HCT116 (cell line): ENCODE data around the gene CHRD. TPM values are rescaled to one million over a fixed set of nuclear protein-coding genes. Genes with fewer than 3 reads are reported as not detected.
A peak's percentile ranks its signal among the peaks of the same experiment; 100 is the strongest.

Experiments used
- ATAC-seq: fragments of 200-7000 bp; cut with Tn5 transposase; 2 replicates; pipeline ENCODE4 v1.9.1; 2020; ENCODE audit warnings: mild to moderate bottlenecking, moderate library complexity
- BruUV-seq: library from RNA; stranded (reverse); fragments of 400-500 nt; replicated peaks from 2 replicates; lab custom pipeline; 2021; lab: Mats Ljungman, UMichigan
- CTCF ChIA-PET: fragments of 300-600 bp; sonication (Branson Sonifier 250); formaldehyde crosslinking; loops from one replicate; lab custom pipeline; 2021; ENCODE audit warnings: antibody characterized with exemption; lab: Charles Lee
- POLR2A ChIA-PET: fragments of 300-600, 350-600 bp; sonication (Branson Sonifier 250); formaldehyde crosslinking; loops from one replicate; lab custom pipeline; 2021; ENCODE audit warnings: antibody characterized with exemption; lab: Charles Lee
- RAD21 ChIA-PET, 2 experiments: fragments of 300-600 bp; sonication (Branson Sonifier 250); formaldehyde crosslinking; loops; one replicate each; lab custom pipeline; 2023; ENCODE audit warnings: low total read pairs in 2 of 2; ENCODE audit not compliant: uncharacterized antibody in 2 of 2, unreplicated experiment in 2 of 2, low non-redundant PET in 1 of 2; lab: Charles Lee
- DNase-seq: peaks from one replicate; pipeline ENCODE4 v3.0.0-alpha.2; 2010; ENCODE audit warnings: low read depth, low spot score
- H2AFZ ChIP-seq: fragments of 200-600 bp; shearing (Covaris generic), sonication (generic); 2 replicates; pipeline ENCODE4 v1.6.1; 2017; ENCODE audit warnings: low read depth, mixed run types, mixed read lengths, antibody characterized with exemption, low read length; ENCODE audit not compliant: poor library complexity, severe bottlenecking
- H3K27ac ChIP-seq: 2 replicates; pipeline ENCODE4 v1.5.1; 2012; ENCODE audit warnings: low read depth, low read length
- H3K27me3 ChIP-seq: fragments of 200-600 bp; sonication (generic); 2 replicates; pipeline ENCODE4 v1.6.1; 2016; ENCODE audit warnings: mixed run types, low read length, mixed read lengths; ENCODE audit not compliant: insufficient read depth
- H3K36me3 ChIP-seq, 2 experiments: fragments of 200-500 bp in 1 of 2; fragments of 200-600 bp in 1 of 2; sonication (Bioruptor generic) in 1 of 2; sonication (generic) in 1 of 2; 2 replicates each; pipeline versions ENCODE4 v1.5.1 to v1.6.1; 2014 to 2016; ENCODE audit warnings: low read length in 2 of 2, inconsistent platforms in 1 of 2, mixed read lengths in 1 of 2, mixed run types in 1 of 2; ENCODE audit not compliant: insufficient read depth in 2 of 2, control insufficient read depth in 1 of 2
- H3K4me1 ChIP-seq, 2 experiments: fragments of 200-600 bp in 1 of 2; sonication (generic) in 1 of 2; 2 replicates each; pipeline versions ENCODE4 v1.5.1 to v1.6.1; 2012 to 2017; ENCODE audit warnings: low read length in 2 of 2, inconsistent platforms in 1 of 2, mild to moderate bottlenecking in 1 of 2, mixed read lengths in 1 of 2, mixed run types in 1 of 2, moderate library complexity in 1 of 2; ENCODE audit not compliant: insufficient read depth in 2 of 2, control insufficient read depth in 1 of 2
- H3K4me2 ChIP-seq: fragments of 200-600 bp; sonication (generic); 2 replicates; pipeline ENCODE4 v1.6.1; 2017; ENCODE audit warnings: mixed run types, low read length, mixed read lengths
- H3K4me3 ChIP-seq, 2 experiments: fragments of 200-600 bp in 1 of 2; sonication (generic) in 1 of 2; replicated peaks in 1 of 2; 2 replicates each; pipeline ENCODE4 v1.5.1; 2011 to 2016; ENCODE audit warnings: low read length in 2 of 2, control low read depth in 1 of 2, low read depth in 1 of 2, mild to moderate bottlenecking in 1 of 2, mixed read lengths in 1 of 2, mixed run types in 1 of 2
- H3K79me2 ChIP-seq: fragments of 200-600 bp; sonication (generic); 2 replicates; pipeline ENCODE4 v1.6.1; 2017; ENCODE audit warnings: mild to moderate bottlenecking, mixed run types, low read length, moderate library complexity, mixed read lengths; ENCODE audit not compliant: insufficient read depth
- H3K9ac ChIP-seq: fragments of 200-600 bp; sonication (generic); 2 replicates; pipeline ENCODE4 v1.6.1; 2016; ENCODE audit warnings: low read length, mixed read lengths
- H3K9me2 ChIP-seq: fragments of 200-600 bp; sonication (generic), shearing (Covaris generic); 2 replicates; pipeline ENCODE4 v1.6.1; 2017; ENCODE audit warnings: mixed run types, mild to moderate bottlenecking, moderate library complexity; ENCODE audit not compliant: insufficient read depth
- H3K9me3 ChIP-seq, 2 experiments: fragments of 200-500 bp in 1 of 2; fragments of 200-600 bp in 1 of 2; sonication (Bioruptor generic) in 1 of 2; sonication (generic) in 1 of 2; 2 replicates each; pipeline ENCODE4 v1.6.1; 2014 to 2017; ENCODE audit warnings: low read length in 2 of 2, mixed read lengths in 2 of 2, inconsistent platforms in 1 of 2, low read depth in 1 of 2, mild to moderate bottlenecking in 1 of 2, mixed run types in 1 of 2, moderate library complexity in 1 of 2; ENCODE audit not compliant: control insufficient read depth in 1 of 2, insufficient read depth in 1 of 2
- H4K20me1 ChIP-seq: fragments of 200-600 bp; sonication (generic), shearing (Covaris generic); 2 replicates; pipeline ENCODE4 v1.6.1; 2017; ENCODE audit warnings: mixed run types, mild to moderate bottlenecking, moderate library complexity; ENCODE audit not compliant: insufficient read depth
- ATF3 ChIP-seq: IDR thresholded peaks from 2 replicates; pipeline ENCODE4 v1.6.1; 2012
- EGR1 ChIP-seq: IDR thresholded peaks from 2 replicates; pipeline ENCODE4 v1.6.1; 2012; ENCODE audit warnings: low read depth
- ELF1 ChIP-seq: IDR thresholded peaks from 2 replicates; pipeline ENCODE4 v1.6.1; 2012; ENCODE audit warnings: low read depth, borderline replicate concordance
- JUND ChIP-seq: IDR thresholded peaks from 2 replicates; pipeline ENCODE4 v1.6.1; 2012
- POLR2A ChIP-seq: IDR thresholded peaks from 2 replicates; pipeline ENCODE4 v1.7.0; 2011; ENCODE audit warnings: borderline replicate concordance; ENCODE audit not compliant: insufficient read depth, insufficient read length; ENCODE audit errors: extremely low read depth
- POLR2AphosphoS5 ChIP-seq: IDR thresholded peaks from 2 replicates; pipeline ENCODE4 v1.6.1; 2011; ENCODE audit warnings: mild to moderate bottlenecking, low read depth, low read length, moderate library complexity
- SIN3A ChIP-seq: IDR thresholded peaks from 2 replicates; pipeline ENCODE4 v1.6.1; 2012; ENCODE audit warnings: low read depth
- SP1 ChIP-seq: IDR thresholded peaks from 2 replicates; pipeline ENCODE4 v1.6.1; 2012; ENCODE audit warnings: low read depth
- ZNF274 ChIP-seq: fragments of 200-500 bp; sonication (Bioruptor generic); IDR thresholded peaks from 2 replicates; pipeline ENCODE4 v1.6.1; 2014; ENCODE audit warnings: mild to moderate bottlenecking, low read depth, low read length, inconsistent platforms
- intact Hi-C: fragments of 100-400 bp; cut with micrococcal nuclease; formaldehyde crosslinking; loops from 2 replicates; pipeline ENCODE4 v1.10.0; 2022
- total RNA-seq: library from RNA; stranded (reverse); gene quantifications from one replicate; pipeline ENCODE4 v1.2.1, GENCODE V29; 2021; ENCODE audit not compliant: unreplicated experiment

CHRD gene
- total RNA-seq, 1 experiment from 2014 or later: 8.0 TPM

- Histone ChIP-seq H3K27ac (peak overlapping the region; percentile 96), H3K4me3 (peak overlapping the region; percentile 95 to 96), H4K20me1 (no peaks in the 10 kb centered on the region), H3K79me2 (peaks cover 35% of the 10 kb centered on the region), H3K36me3 (peaks cover 21% of the 10 kb centered on the region in 2 experiments; a peak in 3 of 4 replicates), H3K27me3 (no peaks in the 10 kb centered on the region), H3K4me1 (peaks cover 9 to 25% of the 10 kb centered on the region in 2 experiments), H3K9ac (peak overlapping the region; percentile 99), H2AFZ (no peak overlapping the region), H3K9me2 (no peaks in the 10 kb centered on the region), H3K4me2 (peak overlapping the region; percentile 99), H3K9me3 (no peaks in the 10 kb centered on the region)
- ATAC-seq: no peak
- ChIA-PET POLR2A (interaction anchor here (0.9 to 1.9 kb wide), 2 partner anchors 15 to 154 kb away, joined by 3 to 5 read pairs; no protein-coding TSS in a partner anchor), CTCF (interaction anchor here (0.6 to 1.4 kb wide), 2 partner anchors 11 to 892 kb away, joined by 3 read pairs; no protein-coding TSS in a partner anchor), RAD21 (no interaction called here)
- DNase-seq: no peak
- intact Hi-C loops: no loop called here
- no peak for TF ChIP-seq JUND
- no peak for TF ChIP-seq POLR2A
- TF ChIP-seq ELF1: no peak
- TF ChIP-seq POLR2AphosphoS5: no peak
- no peak for TF ChIP-seq EGR1
- TF ChIP-seq ATF3: no peak
- TF ChIP-seq SP1: no peak
- TF ChIP-seq ZNF274: no peak
- TF ChIP-seq SIN3A: no peak
- BruUV-seq: no TSS peak
These were observed 19.6 kb upstream of the CHRD start for GRCh38 chr3:184360070-184360928.
